SK-N-SH (cell line): ENCODE measurements around the gene MIGA2. TPM values are rescaled to one million over a fixed set of nuclear protein-coding genes. Genes with fewer than 3 reads are reported as not detected.

Source experiments
- CTCF ChIA-PET: fragments of 300-600, 350-600 bp; formaldehyde crosslinking; extraction: SDS; loops from one replicate; lab custom pipeline; 2021; lab: Yijun Ruan, JAX
- POLR2A ChIA-PET: fragments of 350-600 bp; sonication (Branson Sonifier 250); formaldehyde crosslinking; extraction: SDS; loops from one replicate; lab custom pipeline; 2020; ENCODE audit warnings: antibody characterized with exemption, inconsistent platforms; lab: Yijun Ruan, JAX
- DNase-seq: peaks from one replicate; pipeline ENCODE4 v3.0.0; 2012
- H2AFZ ChIP-seq: fragments of 200-600 bp; sonication (generic); 2 replicates; pipeline ENCODE4 v1.8.1; 2016; ENCODE audit warnings: antibody characterized with exemption, mild to moderate bottlenecking, low read depth
- H3F3A ChIP-seq: fragments of 200-600 bp; sonication (generic); replicated peaks from 2 replicates; pipeline ENCODE3; 2016; ENCODE audit warnings: antibody characterized with exemption, mild to moderate bottlenecking; ENCODE audit not compliant: insufficient read depth
- H3K27ac ChIP-seq, 2 experiments: fragments of 200-500 bp in 1 of 2; fragments of 200-600 bp in 1 of 2; sonication (Bioruptor generic) in 1 of 2; sonication (generic), shearing (Covaris generic) in 1 of 2; 2 replicates each; pipeline versions ENCODE4 v1.5.1 to v1.6.1; 2014 to 2016; ENCODE audit warnings: low read depth in 2 of 2, inconsistent platforms in 1 of 2, low read length in 1 of 2, mild to moderate bottlenecking in 1 of 2, mixed read lengths in 1 of 2
- H3K27me3 ChIP-seq: fragments of 200-600 bp; sonication (generic), shearing (Covaris generic); 2 replicates; pipeline ENCODE4 v1.6.1; 2016; ENCODE audit warnings: mixed run types; ENCODE audit not compliant: insufficient read depth
- H3K36me3 ChIP-seq, 2 experiments: fragments of 200-500 bp in 1 of 2; fragments of 200-600 bp in 1 of 2; sonication (Bioruptor generic) in 1 of 2; sonication (generic) in 1 of 2; replicated peaks in 1 of 2; 2 replicates each; pipeline versions ENCODE3 to v1.5.1; 2014 to 2016; ENCODE audit warnings: low read length in 1 of 2, mild to moderate bottlenecking in 1 of 2; ENCODE audit not compliant: insufficient read depth in 2 of 2, control insufficient read depth in 1 of 2
- H3K4me1 ChIP-seq, 2 experiments: fragments of 200-500 bp in 1 of 2; fragments of 200-600 bp in 1 of 2; sonication (Bioruptor generic) in 1 of 2; sonication (generic), shearing (Covaris generic) in 1 of 2; 2 replicates each; pipeline versions ENCODE4 v1.5.1 to v1.6.1; 2014 to 2016; ENCODE audit warnings: low read depth in 1 of 2, low read length in 1 of 2, mixed run types in 1 of 2; ENCODE audit not compliant: insufficient read depth in 2 of 2, control insufficient read depth in 1 of 2
- H3K4me2 ChIP-seq: fragments of 200-600 bp; sonication (generic), shearing (Covaris generic); 2 replicates; pipeline ENCODE4 v1.6.1; 2017; ENCODE audit warnings: mixed run types
- H3K4me3 ChIP-seq, 2 experiments: fragments of 200-500 bp in 1 of 2; fragments of 200-600 bp in 1 of 2; sonication (Bioruptor generic) in 1 of 2; sonication (generic), shearing (Covaris generic) in 1 of 2; 2 replicates each; pipeline versions ENCODE4 v1.5.1 to v1.8.1; 2014 to 2016; ENCODE audit warnings: low read depth in 2 of 2, inconsistent platforms in 1 of 2, low read length in 1 of 2, mild to moderate bottlenecking in 1 of 2, mixed read lengths in 1 of 2, moderate library complexity in 1 of 2
- H3K79me2 ChIP-seq: fragments of 200-600 bp; sonication (generic); 2 replicates; pipeline ENCODE4 v1.8.1; 2017; ENCODE audit warnings: mild to moderate bottlenecking; ENCODE audit not compliant: insufficient read depth
- H3K9ac ChIP-seq: fragments of 200-600 bp; sonication (generic); 2 replicates; pipeline ENCODE4 v1.6.1; 2017; ENCODE audit warnings: mixed run types
- H3K9me2 ChIP-seq: fragments of 200-600 bp; sonication (generic); 2 replicates; pipeline ENCODE4 v1.6.1; 2017; ENCODE audit warnings: mixed run types
- H3K9me3 ChIP-seq: fragments of 200-600 bp; sonication (generic); 2 replicates; pipeline ENCODE4 v1.6.1; 2017; ENCODE audit warnings: mixed run types, mild to moderate bottlenecking, moderate library complexity
- H4K20me1 ChIP-seq: fragments of 200-600 bp; sonication (generic); 2 replicates; pipeline ENCODE4 v1.6.1; 2017; ENCODE audit warnings: mild to moderate bottlenecking, mixed run types; ENCODE audit not compliant: insufficient read depth
- CTCF ChIP-seq: fragments of 200-600 bp; sonication (generic); IDR thresholded peaks from 2 replicates; pipeline ENCODE4 v1.6.1; 2017; ENCODE audit warnings: antibody characterized with exemption, mild to moderate bottlenecking, moderate library complexity
- ELF1 ChIP-seq: IDR thresholded peaks from 2 replicates; pipeline ENCODE4 v1.4.0; 2012
- FOXM1 ChIP-seq: IDR thresholded peaks from 2 replicates; pipeline ENCODE4 v1.4.0; 2012; ENCODE audit warnings: low read depth, mild to moderate bottlenecking
- MAX ChIP-seq: IDR thresholded peaks from 2 replicates; pipeline ENCODE4 v1.4.0; 2012; ENCODE audit warnings: low read depth
- MEF2A ChIP-seq: IDR thresholded peaks from 2 replicates; pipeline ENCODE4 v1.4.0; 2012; ENCODE audit warnings: low read depth, borderline replicate concordance
- RCOR1 ChIP-seq: fragments of 150-350 bp; IDR thresholded peaks from 2 replicates; pipeline ENCODE4 v1.6.1; 2017; ENCODE audit warnings: antibody characterized with exemption, low read length
- REST ChIP-seq: IDR thresholded peaks from 2 replicates; pipeline ENCODE4 v1.6.1; 2012; ENCODE audit warnings: mild to moderate bottlenecking, low read depth, low read length, moderate library complexity
- TCF12 ChIP-seq: IDR thresholded peaks from 2 replicates; pipeline ENCODE4 v1.4.0; 2012
- USF2 ChIP-seq: fragments of 150-350 bp; IDR thresholded peaks from 2 replicates; pipeline ENCODE4 v1.6.1; 2017; ENCODE audit warnings: antibody characterized with exemption, low read length, low read depth, borderline replicate concordance
- WGBS: methylation state at CpG from one replicate; pipeline ENCODE4 v1.1.6; 2017; ENCODE audit warnings: low lambda C conversion rate; 5-methylcytosine and 5-hydroxymethylcytosine counted together
- polyA plus RNA-seq, 3 experiments: library from polyadenylated mRNA; depleted of rRNA; stranded (reverse); fragments of >200 nt; gene quantifications; 2 replicates each; pipeline ENCODE4 v1.2.3, GENCODE V29; 2012

MIGA2 gene
- polyA plus RNA-seq, 1 of the 3 experiments (the other 2 are of a cell fraction): 21.2 TPM

GRCh38 chr9:129058965-129059795, 22.8 kb downstream of the MIGA2 start:
- 76% methylated on average over 18 of the region's 21 CpGs for whole genome bisulfite sequencing
- POLR2A ChIA-PET: no interaction called here
- H3K4me2 ChIP-seq: no peak overlapping the region
- H3F3A ChIP-seq: no peaks in the 10 kb centered on the region
- no peak for DNase-seq
- peaks cover 0 to 14% of the 10 kb centered on the region in 2 experiments for H3K36me3 ChIP-seq
- CTCF ChIA-PET: interaction anchor here (1.2 kb wide), 1 partner anchor 8 kb away, joined by 4 read pairs; no protein-coding TSS in a partner anchor
- H3K4me1 ChIP-seq: no peaks in the 10 kb centered on the region
- TF ChIP-seq TCF12 (no peak), ELF1 (no peak), CTCF (no peak), RCOR1 (no peak), MEF2A (no peak)
- no peak overlapping the region for H2AFZ ChIP-seq
- no peak overlapping the region for H3K9ac ChIP-seq
- no peaks in the 10 kb centered on the region for H3K9me3 ChIP-seq
- H3K79me2 ChIP-seq: no peaks in the 10 kb centered on the region
- no peaks in the 10 kb centered on the region for H4K20me1 ChIP-seq
- H3K27me3 ChIP-seq: no peaks in the 10 kb centered on the region
- H3K4me3 ChIP-seq: no peak overlapping the region
- H3K9me2 ChIP-seq: no peaks in the 10 kb centered on the region
- H3K27ac ChIP-seq: no peak overlapping the region

GRCh38 chr9:129059796-129060785, 23.7 kb downstream of the MIGA2 start:
- ChIA-PET CTCF (no interaction called here), POLR2A (no interaction called here)
- Histone ChIP-seq H3K36me3 (peaks cover 0 to 14% of the 10 kb centered on the region in 2 experiments), H3K27ac (no peak overlapping the region), H3K4me3 (no peak overlapping the region), H3K9ac (no peak overlapping the region), H3F3A (no peaks in the 10 kb centered on the region), H2AFZ (no peak overlapping the region), H3K79me2 (no peaks in the 10 kb centered on the region), H3K27me3 (no peaks in the 10 kb centered on the region), H3K4me2 (no peak overlapping the region), H4K20me1 (no peaks in the 10 kb centered on the region), H3K9me3 (no peaks in the 10 kb centered on the region), H3K4me1 (no peaks in the 10 kb centered on the region), H3K9me2 (no peaks in the 10 kb centered on the region)
- no peak for DNase-seq
- 90% methylated on average over 19 of the region's 37 CpGs for WGBS
- TF ChIP-seq MEF2A (no peak), TCF12 (no peak), USF2 (no peak), MAX (no peak), REST (no peak), FOXM1 (no peak)
